Stimulated activated CD8-positive, alpha-beta memory T cell treated with anti-CD3 and anti-CD28 coated beads, Interleukin-12 subunit alpha, Interleukin-12 subunit beta, amount 100 ng/mL, for 24 hours (primary cell): ENCODE measurements around the gene CREBRF.
"Not testable (repeated sequence)": the region's sequence is repeated elsewhere in the genome, so short reads cannot be mapped to it uniquely, and the experiment has no call there.

ENCODE experiments used
- DNase-seq: peaks from one replicate; pipeline ENCODE4 v3.0.0-alpha.2; 2020; ENCODE audit errors: extremely low read depth

The CREBRF gene

DNA sequence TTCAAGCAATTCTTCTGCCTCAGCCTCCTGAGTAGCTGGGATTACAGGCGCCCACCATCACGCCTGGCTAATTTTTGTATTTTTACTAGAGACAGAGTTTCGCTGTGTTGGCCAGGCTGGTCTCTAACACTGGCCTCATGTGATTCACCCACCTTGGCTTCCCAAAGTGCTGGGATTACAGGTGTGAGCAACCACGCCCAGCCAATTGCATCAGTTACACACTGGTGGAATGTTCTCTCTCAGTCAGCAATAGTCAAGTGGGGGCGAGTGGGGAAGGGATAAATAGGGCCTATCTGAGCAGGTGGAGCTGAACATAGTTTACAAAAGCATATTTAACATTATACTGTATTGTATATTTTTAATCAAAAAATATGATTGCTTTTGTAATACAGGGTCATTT, 98.5 kb downstream of the CREBRF start:
- not testable (repeated sequence) for DNase-seq

DNA sequence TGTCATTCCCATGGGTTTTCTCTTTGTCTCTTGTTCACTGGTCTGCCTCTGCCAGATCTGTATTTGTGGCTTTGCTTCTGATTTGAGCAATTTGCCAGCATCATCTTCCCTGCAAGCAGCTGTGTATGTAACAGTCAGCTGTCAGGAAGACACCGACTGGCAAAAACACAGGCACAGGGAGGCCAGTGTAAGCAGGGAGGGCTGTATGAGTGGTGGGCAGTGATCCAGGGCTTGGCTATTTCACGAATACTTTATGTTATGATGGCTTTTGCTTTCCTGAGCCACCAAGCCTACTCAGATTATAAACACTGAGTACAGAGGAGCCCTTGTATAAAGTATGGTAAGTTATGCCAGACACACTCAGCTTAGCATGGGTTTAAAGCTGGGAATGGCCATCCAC, 99.8 kb downstream of the CREBRF start:
- no peak for DNase-seq

DNA sequence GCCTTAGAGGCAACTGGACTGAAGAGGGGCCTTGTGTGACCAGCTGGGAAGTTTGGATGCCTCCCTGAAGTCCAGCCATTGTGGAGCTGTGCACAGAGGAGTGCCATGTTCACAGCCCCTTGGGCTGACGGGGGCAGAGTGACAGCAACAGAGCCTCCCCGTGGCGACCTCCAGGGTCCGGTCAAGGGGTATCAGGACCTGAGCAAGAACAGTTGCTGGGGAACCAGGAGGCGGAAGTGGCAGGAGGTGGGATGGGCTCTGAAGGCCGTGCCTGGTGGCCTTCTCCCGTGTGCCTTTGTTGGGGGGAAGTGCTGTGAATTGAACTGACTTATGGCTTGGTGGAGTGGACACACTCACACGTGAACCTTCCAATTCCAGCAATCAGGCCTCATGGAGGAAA, 102.2 kb downstream of the CREBRF start:
- no peak for DNase-seq

DNA sequence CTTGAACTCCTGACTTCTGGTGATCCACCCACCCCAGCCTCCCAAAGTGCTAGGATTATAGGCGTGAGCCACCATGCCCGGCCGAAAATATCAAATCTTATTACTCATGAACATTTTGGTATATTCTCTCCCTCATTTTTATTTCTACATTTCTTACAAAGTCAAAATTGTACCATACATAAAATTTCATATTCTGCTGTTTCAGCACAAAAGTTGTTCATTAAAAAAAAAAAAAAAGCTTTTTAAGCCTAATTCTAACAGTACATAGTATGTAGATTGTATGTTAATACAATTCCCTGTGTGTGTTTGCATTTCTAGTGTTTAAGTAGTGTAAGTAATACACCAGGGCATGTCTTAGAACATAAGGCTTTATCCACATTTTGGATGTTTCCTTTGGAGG, 103.1 kb downstream of the CREBRF start:
- DNase-seq: no peak

DNA sequence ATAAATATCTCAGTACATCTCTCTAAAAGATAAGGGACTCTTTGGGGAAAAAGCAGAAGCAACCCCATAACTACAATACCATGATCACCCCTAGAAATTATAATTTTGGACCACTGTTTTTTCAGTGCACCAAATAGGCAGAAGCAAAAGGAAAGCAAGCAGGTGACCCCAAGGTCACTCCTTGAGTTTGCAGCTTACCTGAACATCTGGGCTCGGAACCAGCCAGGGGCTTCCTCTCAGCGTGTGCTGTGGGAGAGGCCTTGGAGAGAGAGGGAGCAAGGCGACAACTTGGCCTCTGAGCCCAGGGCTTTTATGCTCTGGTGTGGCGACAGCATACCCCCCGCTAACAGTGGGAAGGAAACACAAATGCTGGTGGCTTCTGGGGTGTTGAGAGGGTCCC, 105.0 kb downstream of the CREBRF start:
- DNase-seq: no peak

DNA sequence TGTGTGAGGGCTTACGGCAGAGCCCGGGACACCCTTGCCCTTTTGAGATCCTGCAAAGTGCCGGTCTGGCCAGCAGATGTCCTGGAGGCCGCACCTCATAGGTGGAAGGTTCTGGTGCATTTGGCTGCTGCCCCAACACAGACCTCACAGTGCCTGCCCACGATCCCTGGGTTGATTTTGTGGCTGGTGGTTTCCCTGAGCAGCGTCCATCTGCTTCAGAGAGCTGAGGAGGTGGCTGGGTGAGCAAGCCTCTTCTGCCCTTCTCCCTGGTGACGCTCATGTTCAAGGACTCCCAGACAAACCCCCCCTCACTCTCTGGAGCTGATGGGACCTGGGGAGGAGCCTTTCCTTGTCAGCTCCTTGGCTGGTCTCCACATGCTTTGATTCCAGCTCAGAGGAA, 107.1 kb downstream of the CREBRF start:
- DNase-seq: no peak

DNA sequence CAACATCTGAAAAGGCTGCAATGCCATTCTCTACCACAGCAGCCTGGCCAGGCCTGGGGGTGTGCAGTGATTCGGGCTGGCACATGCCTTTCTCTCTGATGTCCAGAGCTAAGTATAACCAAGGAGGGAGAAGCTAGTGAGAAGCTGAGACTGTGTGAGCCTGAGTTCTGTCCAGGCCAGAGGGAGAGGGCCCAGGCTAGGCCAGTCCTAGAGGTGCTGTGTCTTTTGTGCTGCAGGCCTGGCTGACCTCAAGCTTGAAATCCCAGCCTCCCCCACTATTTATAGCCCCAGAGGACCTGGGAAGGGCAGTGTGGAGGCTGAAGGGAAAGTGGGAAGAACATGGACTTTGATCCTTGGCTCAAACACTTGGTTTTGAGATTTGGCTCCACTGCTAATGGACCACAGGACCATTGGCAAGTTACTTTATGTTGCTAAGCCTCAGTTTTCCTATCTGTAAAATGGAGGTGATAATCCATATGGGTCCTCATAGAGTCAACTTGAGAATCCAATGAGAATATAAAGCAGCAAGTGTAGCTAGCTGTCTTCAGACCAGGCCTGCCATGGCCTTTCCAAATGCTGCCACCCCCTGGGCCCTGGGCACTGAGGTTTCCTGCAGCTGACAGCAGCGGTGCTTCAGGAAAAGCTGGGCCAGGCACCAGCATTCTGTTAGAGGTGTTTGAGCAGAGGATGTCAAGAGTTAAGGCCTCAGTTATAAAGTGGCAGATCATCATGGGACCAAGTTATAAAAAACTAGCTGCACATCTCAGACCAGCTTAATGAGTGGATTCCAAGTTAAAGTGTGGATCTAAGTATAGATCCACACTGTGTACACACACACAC, 109.2 kb downstream of the CREBRF start:
- DNase-seq: no peak

DNA sequence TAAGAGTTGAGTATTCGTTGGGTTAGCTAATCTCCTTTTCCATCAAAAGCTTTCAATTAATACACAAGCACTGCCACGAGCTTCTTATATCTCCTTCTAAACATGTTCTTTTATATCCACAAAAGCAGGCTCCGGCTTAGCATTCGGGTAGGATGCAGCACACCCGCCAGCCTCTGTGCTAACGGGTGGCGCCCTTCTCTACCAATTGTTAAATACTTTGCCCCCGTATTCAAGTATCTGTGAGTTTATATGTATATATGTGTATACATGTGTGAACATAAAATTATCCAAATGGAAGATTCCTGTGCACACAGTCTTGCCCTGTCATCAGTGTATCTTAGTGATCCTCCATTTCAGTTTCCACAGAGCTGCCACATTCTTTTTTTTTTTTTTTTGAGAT, 116.0 kb downstream of the CREBRF start:
- no peak for DNase-seq

DNA sequence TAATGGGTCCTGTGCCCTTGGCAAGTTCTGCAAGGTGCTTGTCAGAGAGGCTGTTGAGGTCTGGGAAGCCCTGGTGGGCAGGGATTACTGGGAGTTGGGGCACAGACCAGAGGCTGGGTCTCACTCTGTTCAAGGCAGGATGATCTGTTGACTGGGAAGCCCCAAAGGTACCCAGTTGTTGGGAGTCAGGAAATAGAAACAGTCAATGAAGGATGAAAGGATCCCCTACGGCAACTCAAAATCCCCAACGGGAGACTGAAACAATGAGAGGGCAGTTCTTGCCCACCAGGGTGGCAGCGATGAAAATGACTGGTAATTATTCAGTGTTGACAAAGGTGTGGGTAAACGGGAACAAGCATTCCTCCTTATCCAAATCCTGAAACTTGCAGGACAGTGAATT, 119.4 kb downstream of the CREBRF start:
- DNase-seq: no peak

DNA sequence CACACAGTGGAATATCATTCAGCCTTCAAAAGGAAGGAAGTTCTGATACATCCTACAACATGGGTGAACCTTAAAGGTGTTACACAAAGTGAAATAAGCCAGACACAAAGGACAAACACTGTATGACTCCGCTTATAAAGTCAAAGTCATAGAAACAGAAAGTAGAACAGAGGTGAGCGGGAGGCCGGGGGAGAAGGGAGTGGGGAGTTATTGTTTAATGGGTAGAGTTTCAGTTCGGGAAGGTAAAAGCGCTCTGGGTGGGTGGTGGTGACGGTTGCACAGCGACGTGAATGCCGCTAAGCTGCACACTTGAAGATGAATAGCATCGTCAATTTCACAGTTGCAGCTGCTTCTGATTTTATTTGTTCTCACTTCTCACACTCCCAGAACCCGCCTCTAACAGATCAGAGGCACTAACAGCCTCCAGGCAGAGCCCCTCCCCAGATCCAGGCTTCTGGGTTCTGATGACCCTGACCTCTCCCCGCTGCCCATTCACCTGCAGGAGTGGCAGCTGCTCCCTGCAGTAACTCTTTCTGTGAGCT, 122.3 kb downstream of the CREBRF start:
- DNase-seq: no peak

DNA sequence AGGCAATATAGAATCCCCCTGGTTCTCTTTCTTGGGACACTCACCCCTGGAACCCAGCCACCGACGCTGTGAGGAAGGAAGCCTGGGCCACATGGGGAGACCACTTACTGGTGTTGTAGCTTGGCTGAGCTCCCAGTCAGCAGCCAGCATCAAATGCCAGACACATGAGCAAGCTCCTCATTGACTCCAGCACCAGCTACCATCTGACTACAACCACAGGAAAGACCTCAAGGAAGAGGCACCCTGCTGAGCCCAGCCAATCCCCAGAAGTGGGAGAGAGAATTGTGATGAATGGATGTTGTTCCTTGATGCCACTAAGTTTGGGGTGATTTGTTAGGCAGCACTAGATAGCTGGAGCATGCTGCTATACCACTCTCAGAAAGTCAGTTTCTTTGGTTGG, 124.2 kb downstream of the CREBRF start:
- DNase-seq: no peak

DNA sequence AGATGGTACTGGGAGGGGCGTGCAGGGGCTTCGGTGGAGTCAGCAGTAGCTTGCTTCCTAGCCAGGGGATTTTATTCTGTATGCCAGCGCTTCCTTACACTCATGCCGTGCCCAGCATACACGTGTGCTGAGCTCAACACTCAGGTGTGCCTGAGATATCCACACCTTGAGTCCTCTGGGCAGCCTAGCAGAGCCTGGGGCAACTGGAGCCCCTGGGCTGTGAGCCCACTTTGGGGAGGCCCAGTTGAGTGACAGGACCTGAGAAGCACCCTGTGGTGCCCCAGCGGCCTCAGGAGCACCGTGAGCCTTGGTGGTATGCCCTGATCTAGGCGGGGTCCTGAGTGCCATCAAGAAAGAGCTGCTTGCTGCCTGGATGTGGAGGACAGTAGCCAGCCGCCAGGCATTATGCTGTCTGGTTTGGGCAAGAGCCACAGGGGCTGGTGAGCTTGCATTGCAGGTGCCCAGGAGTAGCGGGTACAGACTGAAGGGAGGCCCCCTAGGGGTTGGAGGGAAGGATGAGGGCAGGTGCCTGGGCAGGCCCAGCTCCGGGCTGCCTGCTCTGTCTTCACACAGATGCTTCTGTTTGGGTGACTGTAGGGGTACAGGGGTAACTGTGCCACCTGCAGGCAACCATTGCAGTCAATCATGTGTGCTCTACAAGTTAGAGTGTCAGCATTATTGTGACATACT, 131.0 kb downstream of the CREBRF start:
- DNase-seq: no peak

DNA sequence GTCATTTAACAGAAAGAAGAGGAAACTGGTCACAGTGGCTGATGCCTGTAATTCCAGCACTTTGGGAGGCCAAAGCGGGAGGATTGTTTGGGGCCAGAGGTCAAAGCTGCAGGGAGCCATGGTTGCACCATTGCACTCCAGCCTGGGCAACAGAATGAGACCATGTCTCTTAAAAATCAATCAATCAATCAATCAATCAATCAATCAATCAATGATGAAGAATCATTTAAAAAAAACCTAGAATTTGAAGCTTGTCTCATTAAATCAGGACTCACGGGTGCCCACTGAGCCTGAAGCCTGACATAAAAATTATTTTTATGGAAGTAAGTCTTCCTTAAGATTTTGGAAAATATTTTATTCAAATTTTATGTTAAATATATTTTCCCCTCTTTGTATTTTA, 132.1 kb downstream of the CREBRF start:
- no peak for DNase-seq
